ENCODE data around the gene SDCCAG8. TPM values are rescaled to one million over a fixed set of nuclear protein-coding genes. Genes with fewer than 3 reads are reported as not detected.

SDCCAG8 gene
- total RNA-seq, 2 donors from 2014 or later: 29.0 to 34.5 TPM

DNA sequence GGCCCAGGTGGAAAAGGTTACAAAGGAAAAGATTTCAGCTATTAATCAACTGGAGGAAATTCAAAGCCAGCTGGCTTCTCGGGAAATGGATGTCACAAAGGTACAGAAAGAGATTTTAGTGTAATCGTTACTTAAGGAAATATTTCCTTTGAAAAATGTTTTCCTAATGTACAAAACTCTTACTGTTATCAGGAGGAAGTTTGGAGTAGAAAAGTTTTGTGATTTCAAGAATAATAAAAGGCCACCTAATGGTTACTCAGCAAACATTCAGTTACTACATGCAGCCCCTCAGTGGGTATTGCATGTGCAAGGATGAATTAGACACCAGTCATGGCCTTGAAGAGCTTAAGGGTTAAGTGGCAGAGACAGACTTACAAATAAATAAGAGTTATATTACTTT, 85.2 kb downstream of the SDCCAG8 start:
- no peak for DNase-seq (ENCODE audit: low spot score)
- Histone ChIP-seq H3K4me1 (no peaks in the 10 kb centered on the region), H3K4me3 (no peak overlapping the region), H3K27ac (no peak overlapping the region), H3K9me3 (no peaks in the 10 kb centered on the region), H3K27me3 (no peaks in the 10 kb centered on the region), H3K36me3 (no peaks in the 10 kb centered on the region)
- TF ChIP-seq, protein P1, sequence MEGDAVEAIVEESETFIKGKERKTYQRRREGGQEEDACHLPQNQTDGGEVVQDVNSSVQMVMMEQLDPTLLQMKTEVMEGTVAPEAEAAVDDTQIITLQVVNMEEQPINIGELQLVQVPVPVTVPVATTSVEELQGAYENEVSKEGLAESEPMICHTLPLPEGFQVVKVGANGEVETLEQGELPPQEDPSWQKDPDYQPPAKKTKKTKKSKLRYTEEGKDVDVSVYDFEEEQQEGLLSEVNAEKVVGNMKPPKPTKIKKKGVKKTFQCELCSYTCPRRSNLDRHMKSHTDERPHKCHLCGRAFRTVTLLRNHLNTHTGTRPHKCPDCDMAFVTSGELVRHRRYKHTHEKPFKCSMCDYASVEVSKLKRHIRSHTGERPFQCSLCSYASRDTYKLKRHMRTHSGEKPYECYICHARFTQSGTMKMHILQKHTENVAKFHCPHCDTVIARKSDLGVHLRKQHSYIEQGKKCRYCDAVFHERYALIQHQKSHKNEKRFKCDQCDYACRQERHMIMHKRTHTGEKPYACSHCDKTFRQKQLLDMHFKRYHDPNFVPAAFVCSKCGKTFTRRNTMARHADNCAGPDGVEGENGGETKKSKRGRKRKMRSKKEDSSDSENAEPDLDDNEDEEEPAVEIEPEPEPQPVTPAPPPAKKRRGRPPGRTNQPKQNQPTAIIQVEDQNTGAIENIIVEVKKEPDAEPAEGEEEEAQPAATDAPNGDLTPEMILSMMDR (IDR thresholded peaks at IDR 0.05): no peak

DNA sequence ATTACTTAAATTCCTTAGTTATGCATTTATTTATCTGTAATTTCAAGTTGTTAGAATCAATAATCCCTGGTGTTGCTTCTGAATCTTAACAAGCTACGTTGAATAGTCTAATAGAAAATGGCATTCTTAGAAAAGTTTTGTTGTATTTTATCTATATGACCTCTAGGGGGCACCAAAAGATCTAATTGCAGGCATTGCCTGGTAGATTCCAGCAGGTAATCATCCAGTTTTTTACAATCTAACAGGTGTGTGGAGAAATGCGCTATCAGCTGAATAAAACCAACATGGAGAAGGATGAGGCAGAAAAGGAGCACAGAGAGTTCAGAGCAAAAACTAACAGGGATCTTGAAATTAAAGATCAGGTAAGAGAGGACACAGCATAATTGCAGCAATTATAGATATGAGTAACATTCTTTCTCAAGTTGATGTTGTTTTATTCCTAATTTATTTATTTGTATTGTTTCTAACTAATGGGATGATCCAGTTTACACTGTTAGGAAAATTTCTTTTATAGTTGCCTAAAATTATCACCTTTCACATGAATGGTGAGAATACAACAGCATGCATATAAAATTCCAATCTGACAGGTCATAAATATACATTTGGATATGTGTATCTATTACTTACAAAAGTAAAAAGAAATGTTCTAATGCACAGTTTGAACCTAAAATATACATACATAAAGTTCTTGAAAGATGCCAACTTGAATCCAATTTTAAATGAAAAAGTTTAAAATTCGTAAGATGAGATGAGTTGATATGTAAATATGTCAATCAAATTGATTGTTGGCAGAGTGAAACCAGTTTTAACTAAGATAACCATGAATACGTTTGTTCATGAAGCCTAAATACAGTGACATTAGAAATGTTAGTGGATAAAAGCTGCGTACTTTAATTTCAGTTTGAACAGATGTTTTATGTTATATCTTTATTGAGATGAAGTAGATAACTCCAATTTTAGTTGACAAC, 88.4 kb downstream of the SDCCAG8 start:
- H3K9me3 ChIP-seq: no peaks in the 10 kb centered on the region
- no peak for DNase-seq (ENCODE audit: low spot score)
- H3K4me3 ChIP-seq: no peak overlapping the region
- TF ChIP-seq, protein P1 (IDR thresholded peaks at IDR 0.05): peak; percentile 34 to 85
- no peak overlapping the region for H3K27ac ChIP-seq
- H3K36me3 ChIP-seq: no peaks in the 10 kb centered on the region
- no peaks in the 10 kb centered on the region for H3K27me3 ChIP-seq
- H3K4me1 ChIP-seq: no peaks in the 10 kb centered on the region

DNA sequence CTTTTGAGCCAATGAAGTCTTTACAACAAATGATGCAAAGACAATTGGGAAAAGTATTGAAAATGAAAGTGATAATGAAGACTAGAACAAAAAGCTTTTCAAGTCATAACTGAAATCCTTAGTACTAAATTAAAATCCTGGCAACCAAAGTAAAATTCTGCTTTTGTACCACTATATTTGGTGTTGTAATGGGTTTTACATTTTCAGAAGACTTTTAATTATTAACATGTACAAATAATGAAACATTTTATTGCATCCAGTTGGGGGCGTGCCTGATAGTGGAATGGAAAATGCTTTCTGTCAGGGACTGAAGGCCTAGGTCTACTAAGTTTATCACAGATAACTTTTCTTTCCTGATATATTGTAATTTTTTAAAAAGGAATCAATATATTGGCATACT, 89.4 kb downstream of the SDCCAG8 start:
- Histone ChIP-seq H3K4me3 (no peak overlapping the region), H3K27me3 (no peaks in the 10 kb centered on the region), H3K27ac (no peak overlapping the region), H3K36me3 (no peaks in the 10 kb centered on the region), H3K4me1 (no peaks in the 10 kb centered on the region), H3K9me3 (no peaks in the 10 kb centered on the region)
- TF ChIP-seq, protein P1 (IDR thresholded peaks at IDR 0.05): no peak
- no peak for DNase-seq (ENCODE audit: low spot score)

DNA sequence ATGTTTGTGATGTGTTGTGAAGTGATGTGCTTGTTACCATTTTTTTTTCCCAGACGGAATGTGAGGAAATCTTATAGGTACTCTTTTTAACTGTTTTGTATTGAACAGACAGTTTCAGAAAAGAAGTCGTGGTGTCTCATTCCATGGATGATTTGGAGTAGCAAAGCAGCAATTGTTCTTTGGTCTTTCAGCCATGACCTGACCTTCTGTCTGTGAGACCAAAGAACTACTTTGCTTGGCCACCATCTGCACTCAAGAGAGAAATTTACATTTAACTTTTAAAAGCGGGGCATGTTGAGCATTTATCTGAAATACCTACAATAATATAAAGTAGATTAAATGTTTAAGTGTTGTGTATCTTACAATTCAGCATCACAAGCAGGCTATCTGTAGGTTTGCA, 90.2 kb downstream of the SDCCAG8 start:
- H3K36me3 ChIP-seq: no peaks in the 10 kb centered on the region
- DNase-seq (ENCODE audit: low spot score): no peak
- H3K27ac ChIP-seq: no peak overlapping the region
- TF ChIP-seq, protein P1 (IDR thresholded peaks at IDR 0.05): no peak
- no peaks in the 10 kb centered on the region for H3K9me3 ChIP-seq
- H3K4me3 ChIP-seq: no peak overlapping the region
- no peaks in the 10 kb centered on the region for H3K27me3 ChIP-seq
- H3K4me1 ChIP-seq: no peaks in the 10 kb centered on the region

- Histone ChIP-seq H3K27me3 (no peaks in the 10 kb centered on the region), H3K36me3 (no peaks in the 10 kb centered on the region), H3K27ac (no peak overlapping the region), H3K4me3 (no peak overlapping the region), H3K4me1 (no peaks in the 10 kb centered on the region), H3K9me3 (no peaks in the 10 kb centered on the region)
- no peak for DNase-seq (ENCODE audit: low spot score)
- TF ChIP-seq, protein P1 (IDR thresholded peaks at IDR 0.05): no peak
Observed at GRCh38 chr1:243346468-243346867, 90.6 kb downstream of the SDCCAG8 start.
